ENCODE data around the gene PLCH2. TPM values are rescaled to one million over a fixed set of nuclear protein-coding genes. Genes with fewer than 3 reads are reported as not detected.

Gene PLCH2
- total and polyA plus RNA-seq, 7 donors = 0.04 to 0.60 (median 0.09) TPM; not detected in 1

DNA sequence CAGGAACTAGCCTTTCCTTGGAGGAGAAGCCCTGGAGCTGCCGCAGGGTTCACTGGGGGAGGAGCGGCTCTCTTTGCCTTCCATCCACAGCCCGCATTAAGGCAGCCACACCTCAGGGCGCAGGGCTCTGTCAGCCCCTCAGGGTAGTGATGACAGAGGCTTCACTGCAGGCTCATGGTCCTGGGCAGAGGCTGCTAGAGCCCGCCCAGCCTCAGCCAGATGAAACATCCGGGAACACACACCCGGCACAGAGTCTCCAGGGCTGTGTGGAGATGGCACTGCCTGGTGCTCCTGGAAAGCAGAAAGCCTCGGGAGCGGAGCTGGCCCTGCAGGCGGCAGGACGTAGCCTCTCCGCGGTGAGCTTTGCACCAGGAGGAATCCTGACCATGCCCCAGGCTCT is 34.3 kb upstream of the PLCH2 start:
- no peaks in the 10 kb centered on the region for H3K9me3 ChIP-seq
- ATAC-seq (no peak), DNase-seq (no peak)
- H3K27me3 ChIP-seq (ENCODE audit: insufficient read depth in 3 of 3, low read length in 2 of 3) = peaks cover 2 to 83% (median 27%) of the 10 kb centered on the region in 3 donors
- H3K27ac ChIP-seq = no peak overlapping the region
- WGBS, 3 donors = 50 to 54% (median 51%) methylated on average over 11 to 13 of the region's 13 CpGs
- peaks cover 3% of the 10 kb centered on the region for H3K4me1 ChIP-seq
- intact Hi-C loops (cut with DNase I) = no loop called here
- H3K36me3 ChIP-seq (ENCODE audit: insufficient read depth in 1 of 2, low read depth in 1 of 2) = no peaks in the 10 kb centered on the region
- TF ChIP-seq, protein P1, sequence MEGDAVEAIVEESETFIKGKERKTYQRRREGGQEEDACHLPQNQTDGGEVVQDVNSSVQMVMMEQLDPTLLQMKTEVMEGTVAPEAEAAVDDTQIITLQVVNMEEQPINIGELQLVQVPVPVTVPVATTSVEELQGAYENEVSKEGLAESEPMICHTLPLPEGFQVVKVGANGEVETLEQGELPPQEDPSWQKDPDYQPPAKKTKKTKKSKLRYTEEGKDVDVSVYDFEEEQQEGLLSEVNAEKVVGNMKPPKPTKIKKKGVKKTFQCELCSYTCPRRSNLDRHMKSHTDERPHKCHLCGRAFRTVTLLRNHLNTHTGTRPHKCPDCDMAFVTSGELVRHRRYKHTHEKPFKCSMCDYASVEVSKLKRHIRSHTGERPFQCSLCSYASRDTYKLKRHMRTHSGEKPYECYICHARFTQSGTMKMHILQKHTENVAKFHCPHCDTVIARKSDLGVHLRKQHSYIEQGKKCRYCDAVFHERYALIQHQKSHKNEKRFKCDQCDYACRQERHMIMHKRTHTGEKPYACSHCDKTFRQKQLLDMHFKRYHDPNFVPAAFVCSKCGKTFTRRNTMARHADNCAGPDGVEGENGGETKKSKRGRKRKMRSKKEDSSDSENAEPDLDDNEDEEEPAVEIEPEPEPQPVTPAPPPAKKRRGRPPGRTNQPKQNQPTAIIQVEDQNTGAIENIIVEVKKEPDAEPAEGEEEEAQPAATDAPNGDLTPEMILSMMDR (IDR thresholded peaks at IDR 0.05) = no peak
- no peak overlapping the region for H3K4me3 ChIP-seq

DNA sequence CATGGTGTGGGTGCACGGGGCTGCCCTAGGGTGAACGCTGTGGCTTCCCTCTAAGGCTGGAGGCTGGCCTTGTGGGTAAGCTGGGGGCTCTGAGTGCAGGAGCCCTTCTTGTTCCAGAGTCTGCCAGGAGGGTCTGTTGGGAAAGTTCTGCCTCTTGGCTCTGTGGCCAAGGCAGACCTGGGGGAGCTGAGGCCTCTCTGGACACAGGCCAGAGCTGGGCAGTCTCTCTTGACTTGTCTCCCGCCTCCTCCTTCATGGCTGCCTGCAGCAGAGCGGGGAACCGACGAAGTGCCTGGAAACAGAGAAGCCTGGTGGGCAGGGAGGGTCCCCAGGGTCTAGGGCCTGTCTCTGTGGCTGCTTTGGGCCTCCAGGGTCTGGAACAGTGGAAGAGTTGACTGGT is 33.4 kb upstream of the PLCH2 start:
- ATAC-seq (no peak), DNase-seq (no peak)
- intact Hi-C loops (cut with DNase I) = no loop called here
- H3K36me3 ChIP-seq (ENCODE audit: insufficient read depth in 1 of 2, low read depth in 1 of 2) = no peaks in the 10 kb centered on the region
- H3K27me3 ChIP-seq (ENCODE audit: insufficient read depth in 3 of 3, low read length in 2 of 3) = peaks cover 2 to 84% (median 30%) of the 10 kb centered on the region in 3 donors
- H3K27ac ChIP-seq = no peak overlapping the region
- no peak overlapping the region for H3K4me3 ChIP-seq
- TF ChIP-seq, protein P1 (IDR thresholded peaks at IDR 0.05) = no peak
- H3K9me3 ChIP-seq = no peaks in the 10 kb centered on the region
- H3K4me1 ChIP-seq = peaks cover 3% of the 10 kb centered on the region
- 49 to 59% (median 50%) methylated on average over 6 of the region's 6 CpGs for WGBS, 3 donors

DNA sequence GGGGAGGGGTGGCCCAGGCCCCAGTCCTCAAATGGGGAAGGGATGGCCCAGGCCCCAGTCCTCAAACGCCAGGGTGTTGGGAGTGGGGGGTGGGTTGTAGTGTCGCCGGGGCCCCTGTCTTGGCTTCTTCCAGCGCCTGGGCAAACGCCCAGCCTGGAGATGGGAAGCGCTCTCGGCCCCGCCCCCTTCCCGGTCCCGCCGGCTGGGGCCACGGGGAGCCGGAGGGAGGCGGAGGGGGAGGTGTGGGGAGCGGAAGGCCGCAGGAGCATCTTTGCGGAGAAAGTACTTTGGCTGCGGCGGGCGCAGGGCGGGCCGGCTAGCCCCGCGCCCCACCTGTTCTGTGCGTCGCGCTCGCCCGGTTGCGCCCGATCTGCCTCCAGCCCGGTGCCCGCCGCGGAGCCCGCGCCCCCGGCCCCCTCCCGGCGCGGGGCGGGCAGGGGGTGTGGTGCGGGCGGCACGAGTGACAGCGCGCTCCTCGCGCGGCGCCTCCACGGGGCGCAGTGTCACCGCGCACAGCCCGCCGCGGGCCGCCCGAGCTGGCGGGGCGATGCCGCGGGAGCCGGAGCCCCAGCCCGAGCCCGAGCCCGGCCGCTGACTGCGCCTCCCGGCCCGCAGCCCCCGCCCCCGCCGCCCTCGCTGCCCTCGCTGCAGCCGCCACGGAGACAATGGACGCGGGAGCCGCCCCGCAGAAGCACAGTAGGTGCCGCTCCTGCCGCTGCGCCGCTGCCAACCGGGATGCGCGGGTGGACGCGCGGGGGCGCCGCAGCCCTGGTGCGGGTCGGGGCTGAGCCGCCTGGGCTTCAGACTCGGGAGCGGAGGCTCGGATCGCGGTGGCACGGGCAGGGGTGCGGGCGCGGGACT is 32.6 kb upstream of the PLCH2 start:
- H3K36me3 ChIP-seq (ENCODE audit: insufficient read depth in 1 of 2, low read depth in 1 of 2) = no peaks in the 10 kb centered on the region
- 1 to 2% (median 2%) methylated on average over 41 to 107 of the region's 107 CpGs for WGBS, 3 donors
- H3K27ac ChIP-seq = no peak overlapping the region
- no peak overlapping the region for H3K4me3 ChIP-seq
- DNase-seq (no peak), ATAC-seq (peak in 1 of 4 donors; percentile 35)
- no peaks in the 10 kb centered on the region for H3K9me3 ChIP-seq
- H3K27me3 ChIP-seq (ENCODE audit: insufficient read depth in 3 of 3, low read length in 2 of 3) = peaks cover 2 to 87% (median 30%) of the 10 kb centered on the region in 3 donors
- H3K4me1 ChIP-seq = peaks cover 3% of the 10 kb centered on the region
- intact Hi-C loops (cut with DNase I) = no loop called here
- TF ChIP-seq, protein P1 (IDR thresholded peaks at IDR 0.05) = peak; percentile 12

DNA sequence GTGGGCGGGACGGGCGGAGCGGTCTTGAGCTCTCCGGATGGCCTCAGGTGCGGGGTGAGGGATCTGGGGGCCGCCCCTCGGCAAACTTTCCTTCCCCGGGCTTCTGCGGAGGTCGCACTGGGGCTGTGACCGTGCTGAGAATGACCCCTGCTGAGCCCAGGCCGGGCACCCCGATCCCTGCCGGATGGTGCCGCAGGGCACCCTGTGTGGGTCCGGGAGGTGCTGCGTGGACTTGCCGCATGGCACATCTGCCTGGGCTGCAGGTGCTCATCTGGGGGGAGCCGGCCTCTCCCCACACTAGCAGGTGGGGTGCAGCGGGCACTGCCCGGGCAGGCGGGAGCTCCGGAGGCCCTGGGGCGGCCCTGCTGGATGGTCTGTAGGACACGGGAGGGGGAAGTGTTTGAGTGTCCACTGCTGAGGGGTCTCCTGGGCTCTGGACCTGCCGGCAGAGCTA is 31.9 kb upstream of the PLCH2 start:
- WGBS, 3 donors = 24 to 35% (median 30%) methylated on average over 21 to 27 of the region's 27 CpGs
- peaks cover 2 to 83% (median 30%) of the 10 kb centered on the region in 3 donors for H3K27me3 ChIP-seq (ENCODE audit: insufficient read depth in 3 of 3, low read length in 2 of 3)
- no peak overlapping the region for H3K27ac ChIP-seq
- no peak for DNase-seq
- H3K9me3 ChIP-seq = no peaks in the 10 kb centered on the region
- no peak for ATAC-seq
- peaks cover 3% of the 10 kb centered on the region for H3K4me1 ChIP-seq
- no peaks in the 10 kb centered on the region for H3K36me3 ChIP-seq (ENCODE audit: insufficient read depth in 1 of 2, low read depth in 1 of 2)
- no peak overlapping the region for H3K4me3 ChIP-seq
- intact Hi-C loops (cut with DNase I) = no loop called here
- TF ChIP-seq, protein P1 (IDR thresholded peaks at IDR 0.05) = no peak

Measured in psoas muscle (tissue), 8 donors.